ENCODE measurements around the gene PTGES.

DNA sequence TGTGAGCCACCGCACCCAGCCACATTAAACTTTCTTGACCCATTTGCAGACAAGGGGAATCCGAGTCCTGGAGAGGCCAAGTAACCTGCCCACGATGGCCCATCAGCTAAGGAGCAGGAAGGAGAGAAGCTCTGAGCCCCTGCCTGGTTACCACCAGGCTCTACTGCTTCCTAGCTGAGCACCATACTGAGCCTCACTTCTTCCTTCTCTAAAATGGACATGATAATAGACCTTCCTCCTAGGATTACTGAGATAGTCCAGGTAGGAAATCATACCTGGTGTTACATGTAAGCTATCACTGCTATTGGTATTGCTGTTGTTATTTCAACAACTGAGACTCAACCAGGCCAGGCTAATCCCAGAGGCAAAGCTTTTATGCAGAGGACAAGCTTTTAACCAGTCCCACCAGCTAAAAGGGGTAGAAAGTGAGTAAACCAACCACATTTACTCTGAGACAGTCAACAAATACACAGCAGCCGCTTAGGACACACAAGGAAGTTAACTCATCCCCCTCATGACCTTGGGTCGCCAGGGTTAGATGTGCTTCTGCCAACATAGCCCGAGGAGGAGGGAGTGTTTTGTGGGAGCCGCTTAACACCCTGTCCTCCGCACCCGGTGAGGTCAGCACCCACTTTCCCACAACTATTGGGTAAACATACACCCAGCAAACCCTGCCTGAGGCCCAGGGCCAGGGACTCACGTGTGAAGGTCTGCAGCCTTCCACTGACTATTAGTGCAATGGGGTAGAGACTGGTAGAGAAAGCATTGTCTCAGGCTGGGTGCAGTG, 20.6 kb upstream of the PTGES start:
- TF ChIP-seq POLR2A (IDR thresholded peaks at IDR 0.05), result no peak
- TF ChIP-seq, protein P1, sequence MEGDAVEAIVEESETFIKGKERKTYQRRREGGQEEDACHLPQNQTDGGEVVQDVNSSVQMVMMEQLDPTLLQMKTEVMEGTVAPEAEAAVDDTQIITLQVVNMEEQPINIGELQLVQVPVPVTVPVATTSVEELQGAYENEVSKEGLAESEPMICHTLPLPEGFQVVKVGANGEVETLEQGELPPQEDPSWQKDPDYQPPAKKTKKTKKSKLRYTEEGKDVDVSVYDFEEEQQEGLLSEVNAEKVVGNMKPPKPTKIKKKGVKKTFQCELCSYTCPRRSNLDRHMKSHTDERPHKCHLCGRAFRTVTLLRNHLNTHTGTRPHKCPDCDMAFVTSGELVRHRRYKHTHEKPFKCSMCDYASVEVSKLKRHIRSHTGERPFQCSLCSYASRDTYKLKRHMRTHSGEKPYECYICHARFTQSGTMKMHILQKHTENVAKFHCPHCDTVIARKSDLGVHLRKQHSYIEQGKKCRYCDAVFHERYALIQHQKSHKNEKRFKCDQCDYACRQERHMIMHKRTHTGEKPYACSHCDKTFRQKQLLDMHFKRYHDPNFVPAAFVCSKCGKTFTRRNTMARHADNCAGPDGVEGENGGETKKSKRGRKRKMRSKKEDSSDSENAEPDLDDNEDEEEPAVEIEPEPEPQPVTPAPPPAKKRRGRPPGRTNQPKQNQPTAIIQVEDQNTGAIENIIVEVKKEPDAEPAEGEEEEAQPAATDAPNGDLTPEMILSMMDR (IDR thresholded peaks at IDR 0.05), result no peak

Data from heart left ventricle (tissue), 13 donors.